Gastrocnemius medialis (tissue), 4 donors: Measurements from ENCODE around the gene PRKCH.

Source experiments
- CTCF ChIP-seq, 5 experiments: fragments of 450-650 bp in 3 of 5; fragments of 200-600 bp in 2 of 5; sonication (generic) in 2 of 5; IDR thresholded peaks in 4 of 5; conservative IDR thresholded peaks in 1 of 5; 1 replicate in 4 of 5; 2 replicates in 1 of 5; pipeline ENCODE4 v1.5.1; 2016 to 2019; ENCODE audit warnings: antibody characterized with exemption in 5 of 5, mild to moderate bottlenecking in 3 of 5, moderate library complexity in 3 of 5
- POLR2A ChIP-seq, 2 donors: fragments of 450-650 bp; IDR thresholded peaks; one replicate each; pipeline ENCODE4 v1.6.1; 2017; ENCODE audit warnings: antibody characterized with exemption in 2 of 2, mild to moderate bottlenecking in 2 of 2, moderate library complexity in 2 of 2

- TF ChIP-seq CTCF (IDR thresholded peaks at IDR 0.05 in 4 of 5, conservative IDR thresholded peaks at IDR 0.05 in 1 of 5) (no peak), POLR2A (IDR thresholded peaks at IDR 0.05) (no peak)
Observed at GRCh38 chr14:61380984-61381383, 59.6 kb downstream of the PRKCH start.
